GM23338 (cell line): ENCODE measurements around the gene NANP.

Source experiments
- CTCF ChIP-seq, 2 experiments: fragments of 200-600 bp in 1 of 2; sonication (generic) in 1 of 2; conservative IDR thresholded peaks; 2 replicates each; pipeline versions ENCODE4 v1.5.1 to v1.6.1; 2016 to 2017; ENCODE audit warnings: antibody characterized with exemption in 2 of 2, low read depth in 2 of 2, mild to moderate bottlenecking in 2 of 2, moderate library complexity in 1 of 2
- EZH2 ChIP-seq: fragments of 200-600 bp; sonication (generic); IDR thresholded peaks from one replicate; pipeline ENCODE4 v1.8.0; 2017; ENCODE audit warnings: antibody characterized with exemption, mild to moderate bottlenecking, low read depth; ENCODE audit not compliant: unreplicated experiment
- POLR2AphosphoS5 ChIP-seq: IDR thresholded peaks from 2 replicates; pipeline ENCODE4 v1.6.1; 2016; ENCODE audit warnings: antibody characterized with exemption, low read depth
- TF ChIP-seq, protein P1 (sequence below): IDR thresholded peaks from 2 replicates; pipeline ENCODE4 v1.6.1; 2016; ENCODE audit warnings: antibody characterized with exemption

- TF ChIP-seq CTCF (conservative IDR thresholded peaks at IDR 0.05; ENCODE audit: low read depth in 2 of 2) (no peak), EZH2 (no peak), POLR2AphosphoS5 (no peak)
- TF ChIP-seq, protein P1, sequence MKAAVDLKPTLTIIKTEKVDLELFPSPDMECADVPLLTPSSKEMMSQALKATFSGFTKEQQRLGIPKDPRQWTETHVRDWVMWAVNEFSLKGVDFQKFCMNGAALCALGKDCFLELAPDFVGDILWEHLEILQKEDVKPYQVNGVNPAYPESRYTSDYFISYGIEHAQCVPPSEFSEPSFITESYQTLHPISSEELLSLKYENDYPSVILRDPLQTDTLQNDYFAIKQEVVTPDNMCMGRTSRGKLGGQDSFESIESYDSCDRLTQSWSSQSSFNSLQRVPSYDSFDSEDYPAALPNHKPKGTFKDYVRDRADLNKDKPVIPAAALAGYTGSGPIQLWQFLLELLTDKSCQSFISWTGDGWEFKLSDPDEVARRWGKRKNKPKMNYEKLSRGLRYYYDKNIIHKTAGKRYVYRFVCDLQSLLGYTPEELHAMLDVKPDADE, result no peak
These were observed 6.1 kb upstream of the NANP start for GRCh38 chr20:25629816-25630499.
